Body of pancreas (tissue), 4 donors: ENCODE data around the gene CXCR4.

ENCODE experiments used
- POLR2A ChIP-seq, 3 donors: fragments of 450-650 bp; IDR thresholded peaks; one replicate each; pipeline ENCODE4 v1.6.1; 2016; ENCODE audit warnings: antibody characterized with exemption in 3 of 3, mild to moderate bottlenecking in 2 of 3
- TF ChIP-seq, protein P1 (sequence below), 7 experiments: fragments of 450-650 bp in 4 of 7; fragments of 200-600 bp in 3 of 7; sonication (generic) in 3 of 7; IDR thresholded peaks; one replicate each; pipeline ENCODE4 v1.5.1; 2016 to 2019; ENCODE audit warnings: antibody characterized with exemption in 7 of 7

DNA sequence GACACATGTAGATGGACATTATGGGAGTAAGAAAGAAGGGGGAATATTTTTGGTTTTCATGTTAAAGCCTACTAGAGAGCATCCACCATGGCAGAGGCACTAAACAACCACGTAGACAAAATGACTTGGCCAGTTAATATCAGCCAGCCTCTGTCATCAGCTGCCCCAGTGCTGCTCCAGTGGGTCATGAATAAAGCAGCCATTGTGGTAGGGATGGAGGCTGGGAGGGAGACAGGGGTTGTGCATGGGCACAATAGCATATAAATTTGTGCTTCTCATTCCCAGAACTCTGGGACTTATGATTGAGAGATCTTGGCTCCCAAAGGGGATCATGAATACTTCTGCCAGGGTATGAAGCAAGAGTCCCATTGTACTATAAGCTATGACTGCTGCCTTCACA, 31.1 kb upstream of the CXCR4 start:
- TF ChIP-seq, protein P1, sequence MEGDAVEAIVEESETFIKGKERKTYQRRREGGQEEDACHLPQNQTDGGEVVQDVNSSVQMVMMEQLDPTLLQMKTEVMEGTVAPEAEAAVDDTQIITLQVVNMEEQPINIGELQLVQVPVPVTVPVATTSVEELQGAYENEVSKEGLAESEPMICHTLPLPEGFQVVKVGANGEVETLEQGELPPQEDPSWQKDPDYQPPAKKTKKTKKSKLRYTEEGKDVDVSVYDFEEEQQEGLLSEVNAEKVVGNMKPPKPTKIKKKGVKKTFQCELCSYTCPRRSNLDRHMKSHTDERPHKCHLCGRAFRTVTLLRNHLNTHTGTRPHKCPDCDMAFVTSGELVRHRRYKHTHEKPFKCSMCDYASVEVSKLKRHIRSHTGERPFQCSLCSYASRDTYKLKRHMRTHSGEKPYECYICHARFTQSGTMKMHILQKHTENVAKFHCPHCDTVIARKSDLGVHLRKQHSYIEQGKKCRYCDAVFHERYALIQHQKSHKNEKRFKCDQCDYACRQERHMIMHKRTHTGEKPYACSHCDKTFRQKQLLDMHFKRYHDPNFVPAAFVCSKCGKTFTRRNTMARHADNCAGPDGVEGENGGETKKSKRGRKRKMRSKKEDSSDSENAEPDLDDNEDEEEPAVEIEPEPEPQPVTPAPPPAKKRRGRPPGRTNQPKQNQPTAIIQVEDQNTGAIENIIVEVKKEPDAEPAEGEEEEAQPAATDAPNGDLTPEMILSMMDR (IDR thresholded peaks at IDR 0.05): no peak
- TF ChIP-seq POLR2A (IDR thresholded peaks at IDR 0.05): no peak
